GM19438 (cell line): ENCODE measurements around the gene FDPS.
"Not testable (repeated sequence)": the region's sequence is repeated elsewhere in the genome, so short reads cannot be mapped to it uniquely, and the experiment has no call there.

Source experiments
- ATAC-seq: cut with Tn5 transposase; IDR thresholded peaks from one replicate; pipeline ENCODE4 v1.9.1; 2021; ENCODE audit warnings: low read depth; ENCODE audit not compliant: unreplicated experiment

Gene FDPS

GRCh38 chr1:155318082-155318481 is 9.4 kb downstream of the FDPS start:
- ATAC-seq, result no peak

- no peak for ATAC-seq
Observed at GRCh38 chr1:155319536-155319935, 10.9 kb downstream of the FDPS start.

GRCh38 chr1:155320252-155320651 is 11.6 kb downstream of the FDPS start:
- no peak for ATAC-seq

- no peak for ATAC-seq
Observed at GRCh38 chr1:155320661-155321617, 12.3 kb downstream of the FDPS start, which contains the start of gene RUSC1. RUSC1 (plus strand) TSS chr1:155320894; CDS start chr1:155321774, 880 bp downstream.

GRCh38 chr1:155321639-155322503 is 13.2 kb downstream of the FDPS start:
- ATAC-seq, result no peak

- ATAC-seq, result no peak
Observed at GRCh38 chr1:155322571-155322952, 13.9 kb downstream of the FDPS start.

- ATAC-seq, result no peak
Observed at GRCh38 chr1:155322953-155323728, 14.5 kb downstream of the FDPS start.

GRCh38 chr1:155323729-155324036 is 15.0 kb downstream of the FDPS start:
- ATAC-seq, result peak; percentile 48

- peak; percentile 68 for ATAC-seq
Observed at GRCh38 chr1:155324037-155324716, 15.5 kb downstream of the FDPS start.

GRCh38 chr1:155324717-155325602 is 16.3 kb downstream of the FDPS start:
- no peak for ATAC-seq

GRCh38 chr1:155325603-155325893 is 16.9 kb downstream of the FDPS start:
- ATAC-seq, result no peak

GRCh38 chr1:155326020-155326526 is 17.4 kb downstream of the FDPS start:
- no peak for ATAC-seq

- ATAC-seq, result no peak
Observed at GRCh38 chr1:155326631-155327037, 18.0 kb downstream of the FDPS start.

- ATAC-seq, result no peak
Observed at GRCh38 chr1:155327981-155328380, 19.3 kb downstream of the FDPS start.

GRCh38 chr1:155328856-155329255 is 20.2 kb downstream of the FDPS start:
- not testable (repeated sequence) for ATAC-seq

- ATAC-seq, result no peak
Observed at GRCh38 chr1:155329980-155330598, 21.4 kb downstream of the FDPS start.

- ATAC-seq, result no peak
Observed at GRCh38 chr1:155334962-155335361, 26.3 kb downstream of the FDPS start.

- ATAC-seq, result no peak
Observed at GRCh38 chr1:155339515-155340097, 30.9 kb downstream of the FDPS start.
